OCI-LY7 (cell line): ENCODE measurements around the gene ALG1.

Experiments used
- EZH2phosphoT487 ChIP-seq: fragments of 200-600 bp; sonication (generic); IDR thresholded peaks from 2 replicates; pipeline ENCODE4 v1.6.1; 2018; ENCODE audit warnings: low read depth, borderline replicate concordance, mild to moderate bottlenecking, mixed run types, antibody characterized with exemption, low read length, moderate library complexity, mixed read lengths
- TF ChIP-seq, protein P1 (sequence below): fragments of 200-600 bp; sonication (generic); conservative IDR thresholded peaks from 2 replicates; pipeline ENCODE4 v1.5.1; 2014; ENCODE audit warnings: mild to moderate bottlenecking, antibody characterized with exemption, low read length, moderate library complexity, mixed read lengths

DNA sequence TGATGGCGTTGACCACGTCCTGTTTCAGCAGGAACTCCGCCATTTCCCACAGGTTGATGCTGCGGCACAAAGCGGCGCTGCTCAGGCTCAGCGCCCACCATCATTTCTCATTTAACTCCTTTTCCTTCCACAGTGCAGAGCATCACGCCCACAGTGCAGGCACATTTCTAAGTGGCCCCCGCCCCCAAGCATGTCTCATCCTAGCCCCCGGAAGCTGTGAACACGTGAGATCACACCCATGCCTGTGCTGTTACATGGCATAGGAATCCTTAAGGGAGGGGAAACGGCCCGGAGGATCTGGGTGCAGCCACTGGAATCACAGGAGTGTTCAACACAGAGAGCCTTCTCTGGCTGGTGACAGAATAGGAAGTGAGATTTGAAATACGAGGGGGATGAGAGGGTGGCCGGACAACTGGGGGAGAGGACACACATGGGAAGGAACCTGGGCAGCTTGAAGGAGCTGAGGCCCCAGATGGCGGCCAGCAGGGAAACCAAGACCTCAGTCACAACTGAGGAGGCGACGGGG is 42.6 kb upstream of the ALG1 start:
- TF ChIP-seq, protein P1, sequence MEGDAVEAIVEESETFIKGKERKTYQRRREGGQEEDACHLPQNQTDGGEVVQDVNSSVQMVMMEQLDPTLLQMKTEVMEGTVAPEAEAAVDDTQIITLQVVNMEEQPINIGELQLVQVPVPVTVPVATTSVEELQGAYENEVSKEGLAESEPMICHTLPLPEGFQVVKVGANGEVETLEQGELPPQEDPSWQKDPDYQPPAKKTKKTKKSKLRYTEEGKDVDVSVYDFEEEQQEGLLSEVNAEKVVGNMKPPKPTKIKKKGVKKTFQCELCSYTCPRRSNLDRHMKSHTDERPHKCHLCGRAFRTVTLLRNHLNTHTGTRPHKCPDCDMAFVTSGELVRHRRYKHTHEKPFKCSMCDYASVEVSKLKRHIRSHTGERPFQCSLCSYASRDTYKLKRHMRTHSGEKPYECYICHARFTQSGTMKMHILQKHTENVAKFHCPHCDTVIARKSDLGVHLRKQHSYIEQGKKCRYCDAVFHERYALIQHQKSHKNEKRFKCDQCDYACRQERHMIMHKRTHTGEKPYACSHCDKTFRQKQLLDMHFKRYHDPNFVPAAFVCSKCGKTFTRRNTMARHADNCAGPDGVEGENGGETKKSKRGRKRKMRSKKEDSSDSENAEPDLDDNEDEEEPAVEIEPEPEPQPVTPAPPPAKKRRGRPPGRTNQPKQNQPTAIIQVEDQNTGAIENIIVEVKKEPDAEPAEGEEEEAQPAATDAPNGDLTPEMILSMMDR, result no peak
- TF ChIP-seq EZH2phosphoT487, result no peak
